ENCODE results near the gene EZR. TPM values are rescaled to one million over a fixed set of nuclear protein-coding genes. Genes with fewer than 3 reads are reported as not detected.

EZR gene
- total and polyA plus RNA-seq, 10 of the 15 experiments (the other 5 are each of a cell fraction or from before 2014, with no cell fraction given) = 79.1 to 282 (median 161) TPM

DNA sequence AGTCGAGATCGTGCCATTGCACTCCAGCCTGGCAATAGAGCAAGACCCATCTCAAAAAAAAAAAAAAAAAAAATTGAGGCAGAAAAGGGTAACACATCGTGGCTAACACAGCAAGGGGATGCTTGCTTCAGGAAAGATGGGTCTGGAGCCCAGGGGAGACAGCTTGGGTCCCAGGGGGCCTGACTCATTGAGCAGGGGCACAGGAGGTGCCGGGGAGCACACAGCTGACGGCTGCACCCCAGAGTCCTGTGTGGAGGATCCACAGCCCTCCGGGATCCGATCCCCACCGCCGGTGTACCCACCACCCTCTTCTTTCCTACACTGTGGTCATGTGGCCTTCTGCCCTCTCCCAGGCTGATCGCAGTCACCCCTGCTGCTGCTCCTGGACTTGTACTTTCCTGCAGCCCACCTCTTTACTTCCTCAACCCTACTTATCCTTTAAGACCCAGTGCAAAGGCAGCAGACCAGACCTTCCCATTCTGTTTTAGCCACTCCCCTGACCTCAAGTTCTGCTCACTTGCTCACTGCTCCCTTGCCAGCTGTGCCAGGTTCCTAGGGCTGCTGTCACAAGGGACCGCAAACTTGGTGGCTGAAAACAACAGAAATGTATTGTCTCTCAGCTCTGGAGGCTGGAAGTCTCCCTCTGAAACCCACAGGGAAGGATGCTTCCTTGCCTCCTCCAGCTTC is 17.6 kb upstream of the EZR start (continued):
- TF ChIP-seq, protein P1, sequence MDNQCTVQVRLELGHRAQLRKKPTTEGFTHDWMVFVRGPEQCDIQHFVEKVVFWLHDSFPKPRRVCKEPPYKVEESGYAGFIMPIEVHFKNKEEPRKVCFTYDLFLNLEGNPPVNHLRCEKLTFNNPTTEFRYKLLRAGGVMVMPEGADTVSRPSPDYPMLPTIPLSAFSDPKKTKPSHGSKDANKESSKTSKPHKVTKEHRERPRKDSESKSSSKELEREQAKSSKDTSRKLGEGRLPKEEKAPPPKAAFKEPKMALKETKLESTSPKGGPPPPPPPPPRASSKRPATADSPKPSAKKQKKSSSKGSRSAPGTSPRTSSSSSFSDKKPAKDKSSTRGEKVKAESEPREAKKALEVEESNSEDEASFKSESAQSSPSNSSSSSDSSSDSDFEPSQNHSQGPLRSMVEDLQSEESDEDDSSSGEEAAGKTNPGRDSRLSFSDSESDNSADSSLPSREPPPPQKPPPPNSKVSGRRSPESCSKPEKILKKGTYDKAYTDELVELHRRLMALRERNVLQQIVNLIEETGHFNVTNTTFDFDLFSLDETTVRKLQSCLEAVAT (IDR thresholded peaks at IDR 0.05) = no peak
- TF ChIP-seq RUNX3 (IDR thresholded peaks at IDR 0.05; ENCODE audit: low read length) (no peak), SIX5 (IDR thresholded peaks at IDR 0.05; ENCODE audit: low read depth, low read length, severe bottlenecking) (no peak), TBL1XR1 (IDR thresholded peaks at IDR 0.05; ENCODE audit: low read depth, low read length) (no peak), JUND (IDR thresholded peaks at IDR 0.05; ENCODE audit: low read depth, low read length) (no peak), FOXM1 (IDR thresholded peaks at IDR 0.05; ENCODE audit: low read depth, low read length) (no peak), CHD4 (IDR thresholded peaks at IDR 0.05) (no peak), YBX1 (IDR thresholded peaks at IDR 0.05) (no peak)
- TF ChIP-seq, protein P2, sequence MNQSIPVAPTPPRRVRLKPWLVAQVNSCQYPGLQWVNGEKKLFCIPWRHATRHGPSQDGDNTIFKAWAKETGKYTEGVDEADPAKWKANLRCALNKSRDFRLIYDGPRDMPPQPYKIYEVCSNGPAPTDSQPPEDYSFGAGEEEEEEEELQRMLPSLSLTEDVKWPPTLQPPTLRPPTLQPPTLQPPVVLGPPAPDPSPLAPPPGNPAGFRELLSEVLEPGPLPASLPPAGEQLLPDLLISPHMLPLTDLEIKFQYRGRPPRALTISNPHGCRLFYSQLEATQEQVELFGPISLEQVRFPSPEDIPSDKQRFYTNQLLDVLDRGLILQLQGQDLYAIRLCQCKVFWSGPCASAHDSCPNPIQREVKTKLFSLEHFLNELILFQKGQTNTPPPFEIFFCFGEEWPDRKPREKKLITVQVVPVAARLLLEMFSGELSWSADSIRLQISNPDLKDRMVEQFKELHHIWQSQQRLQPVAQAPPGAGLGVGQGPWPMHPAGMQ (IDR thresholded peaks at IDR 0.05; ENCODE audit: borderline replicate concordance) = no peak
- TF ChIP-seq, protein P3, sequence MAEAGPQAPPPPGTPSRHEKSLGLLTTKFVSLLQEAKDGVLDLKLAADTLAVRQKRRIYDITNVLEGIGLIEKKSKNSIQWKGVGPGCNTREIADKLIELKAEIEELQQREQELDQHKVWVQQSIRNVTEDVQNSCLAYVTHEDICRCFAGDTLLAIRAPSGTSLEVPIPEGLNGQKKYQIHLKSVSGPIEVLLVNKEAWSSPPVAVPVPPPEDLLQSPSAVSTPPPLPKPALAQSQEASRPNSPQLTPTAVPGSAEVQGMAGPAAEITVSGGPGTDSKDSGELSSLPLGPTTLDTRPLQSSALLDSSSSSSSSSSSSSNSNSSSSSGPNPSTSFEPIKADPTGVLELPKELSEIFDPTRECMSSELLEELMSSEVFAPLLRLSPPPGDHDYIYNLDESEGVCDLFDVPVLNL (IDR thresholded peaks at IDR 0.05; ENCODE audit: low read depth, low read length) = no peak
